GM20431 (cell line): Measurements from ENCODE around the gene PLCB1.
"Not testable (repeated sequence)": the region's sequence is repeated elsewhere in the genome, so short reads cannot be mapped to it uniquely, and the experiment has no call there.

Experiments used
- in situ Hi-C: fragments of 300-500 bp; cut with MseI, MboI; formaldehyde crosslinking; loops from one replicate; pipeline ENCODE4 v1.15.0; 2020; ENCODE audit warnings: low sequenced_read_pairs; ENCODE audit not compliant: unreplicated experiment

PLCB1 gene

GRCh38 chr20:8809107-8809953 is 677.3 kb downstream of the PLCB1 start:
- in situ Hi-C loops = no loop called here

GRCh38 chr20:8811801-8812594 is 679.9 kb downstream of the PLCB1 start:
- in situ Hi-C loops = no loop called here

- in situ Hi-C loops = no loop called here
Observed at GRCh38 chr20:8812817-8813216, 680.8 kb downstream of the PLCB1 start.

- in situ Hi-C loops = no loop called here
Observed at GRCh38 chr20:8815208-8815607, 683.1 kb downstream of the PLCB1 start.

- in situ Hi-C loops = no loop called here
Observed at GRCh38 chr20:8829256-8829655, 697.2 kb downstream of the PLCB1 start.

- in situ Hi-C loops = not testable (repeated sequence)
Observed at GRCh38 chr20:8834294-8834693, 702.2 kb downstream of the PLCB1 start.

- in situ Hi-C loops = no loop called here
Observed at GRCh38 chr20:8834851-8835250, 702.8 kb downstream of the PLCB1 start.

GRCh38 chr20:8837396-8837795 is 705.3 kb downstream of the PLCB1 start:
- in situ Hi-C loops = no loop called here

- in situ Hi-C loops = no loop called here
Observed at GRCh38 chr20:8842525-8842924, 710.5 kb downstream of the PLCB1 start.

GRCh38 chr20:8844179-8844578 is 712.1 kb downstream of the PLCB1 start:
- in situ Hi-C loops = no loop called here

GRCh38 chr20:8849990-8850389 is 717.9 kb downstream of the PLCB1 start:
- in situ Hi-C loops = no loop called here

GRCh38 chr20:8851446-8851845 is 719.4 kb downstream of the PLCB1 start:
- in situ Hi-C loops = no loop called here

- in situ Hi-C loops = not testable (repeated sequence)
Observed at GRCh38 chr20:8851919-8852318, 719.9 kb downstream of the PLCB1 start.

GRCh38 chr20:8853211-8853610 is 721.1 kb downstream of the PLCB1 start:
- in situ Hi-C loops = not testable (repeated sequence)

- in situ Hi-C loops = no loop called here
Observed at GRCh38 chr20:8853805-8854338, 721.8 kb downstream of the PLCB1 start.

GRCh38 chr20:8854571-8854970 is 722.5 kb downstream of the PLCB1 start:
- in situ Hi-C loops = no loop called here

GRCh38 chr20:8855315-8855714 is 723.2 kb downstream of the PLCB1 start:
- in situ Hi-C loops = no loop called here

GRCh38 chr20:8856668-8857067 is 724.6 kb downstream of the PLCB1 start:
- in situ Hi-C loops = no loop called here

- in situ Hi-C loops = no loop called here
Observed at GRCh38 chr20:8858181-8858787, 726.2 kb downstream of the PLCB1 start.

- in situ Hi-C loops = no loop called here
Observed at GRCh38 chr20:8860011-8860495, 728.0 kb downstream of the PLCB1 start.
